Measurements from ENCODE around the gene RASL10A.

The RASL10A gene

DNA sequence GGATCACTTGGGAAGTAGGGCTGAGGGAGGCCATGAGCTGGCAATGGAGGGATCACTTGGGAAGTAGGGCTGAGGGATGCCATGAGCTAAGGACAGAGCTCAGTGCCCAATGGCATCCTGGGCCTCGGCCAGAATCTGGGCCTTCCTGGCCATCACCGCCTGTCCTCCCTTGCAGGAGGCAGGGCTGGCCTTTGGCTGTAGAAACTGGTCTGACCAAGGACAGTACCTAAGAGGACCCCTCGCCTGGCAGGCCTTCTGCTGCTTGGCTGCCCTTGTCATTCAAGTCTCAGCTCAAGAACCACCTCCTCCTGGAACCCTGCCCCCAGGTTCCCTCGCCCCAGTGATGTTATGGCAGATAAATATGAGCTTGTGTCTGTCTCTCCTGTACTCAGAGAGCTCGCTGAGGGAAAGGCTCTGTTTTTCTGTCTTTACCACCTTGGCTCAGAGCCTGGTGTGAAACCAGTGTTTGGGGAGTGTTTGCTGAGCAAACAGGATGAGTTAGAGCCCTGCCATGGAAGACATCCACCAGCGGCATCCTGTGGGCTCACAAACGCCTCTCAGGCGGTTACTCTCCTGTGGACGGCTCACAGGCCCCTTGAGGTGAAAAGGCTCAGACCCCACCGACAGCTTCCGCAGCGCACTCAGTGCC, 19.3 kb upstream of the RASL10A start:
- Histone ChIP-seq H3K9ac (ENCODE audit: low read depth, low read length, poor library complexity, severe bottlenecking) (no peak overlapping the region), H2AFZ (ENCODE audit: low read length) (no peak overlapping the region), H3K27me3 (ENCODE audit: insufficient read depth, low read length, poor library complexity, severe bottlenecking) (no peaks in the 10 kb centered on the region), H3K4me3 (ENCODE audit: low read length, poor library complexity, severe bottlenecking) (no peak overlapping the region), H3K9me2 (replicated peaks; ENCODE audit: low read depth, low read length) (no peaks in the 10 kb centered on the region), H3K4me1 (ENCODE audit: insufficient read depth, low read length, poor library complexity, severe bottlenecking) (no peaks in the 10 kb centered on the region), H3K79me2 (ENCODE audit: insufficient read depth, low read length) (no peaks in the 10 kb centered on the region), H3K4me2 (ENCODE audit: low read depth, low read length, poor library complexity, severe bottlenecking) (no peak overlapping the region), H3K36me3 (ENCODE audit: insufficient read depth, low read length) (peaks cover 70% of the 10 kb centered on the region; the same call in 1 of the 2 replicates), H4K20me1 (ENCODE audit: insufficient read depth, low read length, poor library complexity, severe bottlenecking) (no peaks in the 10 kb centered on the region), H3F3A (ENCODE audit: low read depth) (no peaks in the 10 kb centered on the region), H3K9me3 (ENCODE audit: insufficient read depth, low read depth, low read length) (no peaks in the 10 kb centered on the region)
- no peak for TF ChIP-seq EZH2phosphoT487 (IDR thresholded peaks at IDR 0.05; ENCODE audit: borderline replicate concordance)
- TF ChIP-seq CTCF (conservative IDR thresholded peaks at IDR 0.05; ENCODE audit: low read length): no peak

- H3K4me2 ChIP-seq (ENCODE audit: low read depth, low read length, poor library complexity, severe bottlenecking): no peak overlapping the region
- H3K4me1 ChIP-seq (ENCODE audit: insufficient read depth, low read length, poor library complexity, severe bottlenecking): no peaks in the 10 kb centered on the region
- no peaks in the 10 kb centered on the region for H3K79me2 ChIP-seq (ENCODE audit: insufficient read depth, low read length)
- H4K20me1 ChIP-seq (ENCODE audit: insufficient read depth, low read length, poor library complexity, severe bottlenecking): no peaks in the 10 kb centered on the region
- H3K9me2 ChIP-seq (replicated peaks; ENCODE audit: low read depth, low read length): no peaks in the 10 kb centered on the region
- H3K36me3 ChIP-seq (ENCODE audit: insufficient read depth, low read length): peaks cover 68% of the 10 kb centered on the region; the same call in 1 of the 2 replicates
- H3K4me3 ChIP-seq (ENCODE audit: low read length, poor library complexity, severe bottlenecking): no peak overlapping the region
- H3K27me3 ChIP-seq (ENCODE audit: insufficient read depth, low read length, poor library complexity, severe bottlenecking): no peaks in the 10 kb centered on the region
- no peaks in the 10 kb centered on the region for H3F3A ChIP-seq (ENCODE audit: low read depth)
- no peak overlapping the region for H3K9ac ChIP-seq (ENCODE audit: low read depth, low read length, poor library complexity, severe bottlenecking)
- H2AFZ ChIP-seq (ENCODE audit: low read length): no peak overlapping the region
- TF ChIP-seq EZH2phosphoT487 (IDR thresholded peaks at IDR 0.05; ENCODE audit: borderline replicate concordance) (no peak), CTCF (conservative IDR thresholded peaks at IDR 0.05; ENCODE audit: low read length) (no peak)
- no peaks in the 10 kb centered on the region for H3K9me3 ChIP-seq (ENCODE audit: insufficient read depth, low read depth, low read length)
These were observed 18.7 kb upstream of the RASL10A start for GRCh38 chr22:29334148-29334547.

GRCh38 chr22:29332886-29333496, 17.5 kb upstream of the RASL10A start:
- Histone ChIP-seq H3K27me3 (ENCODE audit: insufficient read depth, low read length, poor library complexity, severe bottlenecking) (no peaks in the 10 kb centered on the region), H3K79me2 (ENCODE audit: insufficient read depth, low read length) (no peaks in the 10 kb centered on the region), H3K4me2 (ENCODE audit: low read depth, low read length, poor library complexity, severe bottlenecking) (no peak overlapping the region), H3K4me1 (ENCODE audit: insufficient read depth, low read length, poor library complexity, severe bottlenecking) (no peaks in the 10 kb centered on the region), H3F3A (ENCODE audit: low read depth) (no peaks in the 10 kb centered on the region), H2AFZ (ENCODE audit: low read length) (no peak overlapping the region), H3K9me3 (ENCODE audit: insufficient read depth, low read depth, low read length) (no peaks in the 10 kb centered on the region), H3K4me3 (ENCODE audit: low read length, poor library complexity, severe bottlenecking) (no peak overlapping the region), H4K20me1 (ENCODE audit: insufficient read depth, low read length, poor library complexity, severe bottlenecking) (no peaks in the 10 kb centered on the region), H3K9me2 (replicated peaks; ENCODE audit: low read depth, low read length) (no peaks in the 10 kb centered on the region), H3K36me3 (ENCODE audit: insufficient read depth, low read length) (peaks cover 68% of the 10 kb centered on the region; the same call in 1 of the 2 replicates), H3K9ac (ENCODE audit: low read depth, low read length, poor library complexity, severe bottlenecking) (no peak overlapping the region)
- TF ChIP-seq EZH2phosphoT487 (IDR thresholded peaks at IDR 0.05; ENCODE audit: borderline replicate concordance) (no peak), CTCF (conservative IDR thresholded peaks at IDR 0.05; ENCODE audit: low read length) (no peak)
